ENCODE data around the gene KLHL29.

The KLHL29 gene

DNA sequence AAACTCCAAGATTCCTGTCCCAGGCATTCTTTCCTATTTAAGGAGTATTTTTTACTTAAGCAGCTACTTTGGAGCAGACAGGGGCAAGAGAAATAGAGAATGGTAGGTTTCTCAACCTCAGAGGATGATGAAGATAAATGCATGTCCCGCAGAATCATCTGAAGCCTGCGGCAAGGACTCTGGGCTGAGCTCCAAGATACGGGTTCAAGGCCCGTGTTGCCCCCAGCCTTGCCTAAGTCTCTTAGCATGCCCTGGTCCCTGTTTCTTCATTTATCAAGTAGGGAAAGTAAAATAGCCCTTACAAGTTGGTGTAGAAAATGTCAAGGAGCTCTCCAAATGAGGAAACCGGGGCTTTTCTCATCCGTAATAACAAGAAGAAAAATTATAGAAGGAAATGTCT is 214.0 kb downstream of the KLHL29 start:
- Histone ChIP-seq H3K9me3 (ENCODE audit: insufficient read depth, low read depth, low read length) (no peaks in the 10 kb centered on the region), H2AFZ (ENCODE audit: low read length) (no peak overlapping the region), H3K4me2 (ENCODE audit: low read depth, low read length, poor library complexity, severe bottlenecking) (no peak overlapping the region), H4K20me1 (ENCODE audit: insufficient read depth, low read length, poor library complexity, severe bottlenecking) (no peaks in the 10 kb centered on the region), H3K79me2 (ENCODE audit: insufficient read depth, low read length) (no peaks in the 10 kb centered on the region), H3K4me3 (ENCODE audit: low read length, poor library complexity, severe bottlenecking) (no peak overlapping the region), H3F3A (ENCODE audit: low read depth) (no peaks in the 10 kb centered on the region), H3K4me1 (ENCODE audit: insufficient read depth, low read length, poor library complexity, severe bottlenecking) (peaks cover 26% of the 10 kb centered on the region), H3K36me3 (ENCODE audit: insufficient read depth, low read length) (no peaks in the 10 kb centered on the region), H3K9ac (ENCODE audit: low read depth, low read length, poor library complexity, severe bottlenecking) (no peak overlapping the region), H3K9me2 (replicated peaks; ENCODE audit: low read depth, low read length) (no peaks in the 10 kb centered on the region), H3K27me3 (ENCODE audit: insufficient read depth, low read length, poor library complexity, severe bottlenecking) (no peaks in the 10 kb centered on the region)
- TF ChIP-seq EZH2phosphoT487 (IDR thresholded peaks at IDR 0.05; ENCODE audit: borderline replicate concordance) (no peak), CTCF (conservative IDR thresholded peaks at IDR 0.05; ENCODE audit: low read length) (no peak)

GRCh38 chr2:23599667-23600066 is 214.7 kb downstream of the KLHL29 start:
- no peak for TF ChIP-seq CTCF (conservative IDR thresholded peaks at IDR 0.05; ENCODE audit: low read length)
- no peak for TF ChIP-seq EZH2phosphoT487 (IDR thresholded peaks at IDR 0.05; ENCODE audit: borderline replicate concordance)
- Histone ChIP-seq H3K9me2 (replicated peaks; ENCODE audit: low read depth, low read length) (no peaks in the 10 kb centered on the region), H3K4me3 (ENCODE audit: low read length, poor library complexity, severe bottlenecking) (no peak overlapping the region), H3K79me2 (ENCODE audit: insufficient read depth, low read length) (no peaks in the 10 kb centered on the region), H3F3A (ENCODE audit: low read depth) (no peaks in the 10 kb centered on the region), H2AFZ (ENCODE audit: low read length) (no peak overlapping the region), H4K20me1 (ENCODE audit: insufficient read depth, low read length, poor library complexity, severe bottlenecking) (no peaks in the 10 kb centered on the region), H3K4me2 (ENCODE audit: low read depth, low read length, poor library complexity, severe bottlenecking) (no peak overlapping the region), H3K4me1 (ENCODE audit: insufficient read depth, low read length, poor library complexity, severe bottlenecking) (peaks cover 26% of the 10 kb centered on the region), H3K27me3 (ENCODE audit: insufficient read depth, low read length, poor library complexity, severe bottlenecking) (no peaks in the 10 kb centered on the region), H3K9me3 (ENCODE audit: insufficient read depth, low read depth, low read length) (no peaks in the 10 kb centered on the region), H3K9ac (ENCODE audit: low read depth, low read length, poor library complexity, severe bottlenecking) (no peak overlapping the region), H3K36me3 (ENCODE audit: insufficient read depth, low read length) (no peaks in the 10 kb centered on the region)

DNA sequence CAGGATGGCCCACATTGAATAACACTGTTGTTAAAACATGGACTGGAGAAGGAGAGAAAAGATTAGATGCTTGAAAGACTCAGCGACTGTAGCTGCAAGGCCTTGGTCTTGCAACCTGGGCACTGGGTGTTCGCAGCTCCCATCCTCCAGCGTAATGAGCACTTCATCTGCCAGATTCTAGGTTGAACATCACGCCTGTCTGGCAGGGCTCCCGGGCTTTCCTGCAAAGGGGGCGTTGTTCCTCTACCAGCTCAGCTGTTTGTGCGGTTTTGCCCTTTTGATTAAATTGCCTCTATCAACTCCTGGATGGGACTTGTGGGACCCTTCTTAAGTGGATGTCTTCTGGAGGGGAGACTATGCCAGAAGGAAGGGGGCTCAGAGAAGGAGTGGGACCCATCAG is 215.4 kb downstream of the KLHL29 start:
- TF ChIP-seq CTCF (conservative IDR thresholded peaks at IDR 0.05; ENCODE audit: low read length) (no peak), EZH2phosphoT487 (IDR thresholded peaks at IDR 0.05; ENCODE audit: borderline replicate concordance) (no peak)
- no peaks in the 10 kb centered on the region for H3K79me2 ChIP-seq (ENCODE audit: insufficient read depth, low read length)
- H3K9me2 ChIP-seq (replicated peaks; ENCODE audit: low read depth, low read length), result no peaks in the 10 kb centered on the region
- H3K36me3 ChIP-seq (ENCODE audit: insufficient read depth, low read length), result no peaks in the 10 kb centered on the region
- H3F3A ChIP-seq (ENCODE audit: low read depth), result no peaks in the 10 kb centered on the region
- peaks cover 26% of the 10 kb centered on the region for H3K4me1 ChIP-seq (ENCODE audit: insufficient read depth, low read length, poor library complexity, severe bottlenecking)
- H3K9me3 ChIP-seq (ENCODE audit: insufficient read depth, low read depth, low read length), result no peaks in the 10 kb centered on the region
- H3K9ac ChIP-seq (ENCODE audit: low read depth, low read length, poor library complexity, severe bottlenecking), result no peak overlapping the region
- no peak overlapping the region for H3K4me2 ChIP-seq (ENCODE audit: low read depth, low read length, poor library complexity, severe bottlenecking)
- H3K27me3 ChIP-seq (ENCODE audit: insufficient read depth, low read length, poor library complexity, severe bottlenecking), result no peaks in the 10 kb centered on the region
- no peaks in the 10 kb centered on the region for H4K20me1 ChIP-seq (ENCODE audit: insufficient read depth, low read length, poor library complexity, severe bottlenecking)
- no peak overlapping the region for H2AFZ ChIP-seq (ENCODE audit: low read length)
- H3K4me3 ChIP-seq (ENCODE audit: low read length, poor library complexity, severe bottlenecking), result no peak overlapping the region

Measured in Loucy (cell line).